AG20443 (cell line): Measurements from ENCODE around the gene ROBO1.
"Not testable (repeated sequence)": the region's sequence is repeated elsewhere in the genome, so short reads cannot be mapped to it uniquely, and the experiment has no call there.

Source experiments
- DNase-seq: peaks from one replicate; pipeline ENCODE4 v3.0.0; 2012; ENCODE audit warnings: low spot score, mixed read lengths

Gene ROBO1

DNA sequence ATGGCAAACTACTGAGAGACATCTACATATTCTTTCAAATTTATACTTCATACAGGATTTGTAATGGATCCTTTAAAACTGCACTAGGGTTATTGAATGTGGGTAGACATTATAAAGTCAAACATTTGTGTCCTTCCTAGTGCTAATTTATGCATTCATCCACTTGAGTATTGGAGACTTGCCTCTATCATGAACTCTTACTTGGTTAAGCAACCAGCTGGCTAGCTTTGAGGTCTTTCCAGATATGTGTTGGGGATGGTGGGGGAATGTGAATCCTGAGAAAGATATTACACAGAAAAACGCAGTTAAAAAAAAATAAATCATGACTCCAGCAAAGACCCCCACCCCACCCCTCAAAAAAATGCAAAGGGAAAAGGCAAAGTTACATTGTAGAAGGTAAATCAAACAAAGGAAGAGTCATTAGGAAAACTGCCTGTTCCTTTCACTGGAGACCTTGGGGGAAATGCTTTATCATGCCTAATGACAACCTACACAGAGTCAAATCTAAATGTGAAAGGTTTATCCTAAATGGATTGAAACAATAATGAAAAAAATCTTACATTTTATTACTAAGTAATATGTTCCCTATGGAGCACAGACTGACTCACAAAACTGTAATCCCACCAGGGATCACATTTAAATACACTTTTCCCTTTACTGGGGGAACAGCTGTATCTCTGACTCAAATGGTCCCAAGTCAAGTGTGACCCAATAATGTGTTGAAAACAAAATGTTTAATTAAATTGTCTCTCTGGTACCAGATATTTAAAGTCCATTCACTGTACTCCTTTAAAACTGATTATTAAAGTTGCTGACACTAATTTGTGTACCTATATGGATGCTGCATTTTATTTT lies 522.3 kb downstream of the ROBO1 start:
- DNase-seq, result no peak

DNA sequence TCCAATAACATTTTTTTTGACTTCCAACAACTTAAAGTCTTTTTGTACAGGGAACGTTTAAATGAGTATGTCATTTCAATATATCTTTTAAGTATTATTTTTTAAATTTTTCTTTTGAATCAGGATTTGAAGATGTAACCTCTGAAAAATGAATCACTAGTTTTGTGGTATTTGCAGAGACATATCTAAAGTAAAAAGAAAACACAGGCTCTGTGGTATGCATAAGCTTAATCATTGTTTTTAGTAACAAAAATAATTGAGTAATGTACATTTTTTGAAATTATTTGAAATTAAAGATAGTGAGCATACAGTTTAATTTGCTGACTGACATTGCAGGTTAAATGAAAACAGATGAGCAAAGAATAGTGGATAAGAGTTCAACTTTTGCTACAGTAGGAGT lies 531.3 kb downstream of the ROBO1 start:
- no peak for DNase-seq

DNA sequence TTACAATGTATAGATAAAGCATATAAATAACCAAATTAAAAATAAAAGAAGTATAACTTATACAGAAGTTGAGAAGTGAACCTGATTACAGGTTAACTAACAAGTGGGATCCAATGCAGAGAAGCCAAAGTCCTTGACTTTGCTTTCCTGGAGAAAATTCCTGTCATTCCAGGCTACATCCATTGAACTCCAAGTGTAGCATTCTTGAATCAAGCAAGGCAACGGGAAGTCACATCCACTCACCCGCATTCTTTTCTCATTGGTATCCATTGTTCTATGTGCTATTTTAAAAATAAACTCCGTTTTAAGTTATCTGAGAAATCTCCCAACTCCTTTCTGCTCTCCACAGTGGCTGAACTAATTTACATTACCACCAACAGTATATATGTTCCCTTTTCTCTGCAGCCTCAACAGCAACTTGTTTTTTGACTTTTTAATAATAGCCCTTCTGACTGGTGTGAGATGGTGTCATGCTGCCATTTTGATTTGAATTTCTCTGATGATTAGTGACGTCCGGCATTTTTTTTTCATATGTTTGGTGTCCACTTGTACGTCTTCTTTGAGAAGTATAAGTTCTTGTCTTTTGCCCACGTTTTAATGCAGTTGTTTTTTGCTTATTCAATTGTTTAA lies 534.3 kb downstream of the ROBO1 start:
- DNase-seq, result no peak

DNA sequence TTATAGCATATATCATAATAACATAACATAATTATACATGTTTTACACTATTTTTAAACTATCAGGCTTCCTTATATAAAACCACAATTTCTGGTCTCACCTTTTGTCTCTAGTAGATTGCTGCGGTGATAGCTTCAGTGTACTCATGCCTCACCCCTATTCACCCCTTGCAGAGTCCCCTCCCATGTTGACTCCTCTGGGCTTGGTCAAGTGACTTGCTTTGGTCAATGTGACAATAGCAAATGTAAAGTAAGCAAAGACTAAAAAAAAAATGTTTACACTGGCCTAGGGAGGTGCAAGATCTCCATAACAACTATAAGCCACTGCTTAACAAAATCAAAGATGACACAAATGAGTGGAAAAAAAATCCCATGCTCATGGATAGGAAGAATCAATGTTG lies 537.5 kb downstream of the ROBO1 start:
- no peak for DNase-seq

DNA sequence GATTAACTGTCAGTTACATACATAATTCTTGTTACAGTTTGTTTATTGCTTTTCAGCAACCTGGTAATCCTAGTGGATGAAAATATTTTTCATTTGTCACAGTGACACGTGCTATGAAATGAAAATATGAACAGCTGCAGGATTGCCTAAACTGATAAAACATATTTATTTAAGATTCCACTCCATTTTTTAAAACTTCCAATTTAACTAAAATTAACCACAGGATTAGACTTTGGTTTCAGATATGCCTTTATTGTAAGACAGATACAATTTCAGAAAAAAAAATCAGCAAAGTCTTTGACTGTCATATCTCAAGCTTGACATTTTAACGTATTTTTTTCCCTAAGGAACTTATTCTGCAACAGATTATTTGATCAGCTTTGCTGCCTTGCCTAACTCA lies 550.7 kb downstream of the ROBO1 start:
- no peak for DNase-seq

DNA sequence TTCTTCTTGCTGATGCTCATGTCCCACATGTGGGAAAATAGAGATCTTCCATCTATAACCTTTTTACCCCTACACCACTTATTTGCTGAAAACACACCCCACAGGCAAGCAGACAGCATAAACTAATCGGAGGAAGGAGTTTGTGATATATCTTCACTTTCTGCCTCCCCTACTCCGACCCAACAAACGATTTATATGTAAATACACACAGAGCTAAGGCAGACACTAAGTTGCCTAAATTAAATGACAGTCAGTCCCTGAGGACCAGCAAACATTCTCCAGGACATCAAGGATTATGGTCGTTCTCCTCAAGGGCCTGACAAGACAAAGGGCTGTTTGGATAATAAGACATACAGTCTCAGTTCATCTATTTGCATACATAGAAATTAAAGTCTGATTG lies 552.5 kb downstream of the ROBO1 start:
- DNase-seq, result no peak

DNA sequence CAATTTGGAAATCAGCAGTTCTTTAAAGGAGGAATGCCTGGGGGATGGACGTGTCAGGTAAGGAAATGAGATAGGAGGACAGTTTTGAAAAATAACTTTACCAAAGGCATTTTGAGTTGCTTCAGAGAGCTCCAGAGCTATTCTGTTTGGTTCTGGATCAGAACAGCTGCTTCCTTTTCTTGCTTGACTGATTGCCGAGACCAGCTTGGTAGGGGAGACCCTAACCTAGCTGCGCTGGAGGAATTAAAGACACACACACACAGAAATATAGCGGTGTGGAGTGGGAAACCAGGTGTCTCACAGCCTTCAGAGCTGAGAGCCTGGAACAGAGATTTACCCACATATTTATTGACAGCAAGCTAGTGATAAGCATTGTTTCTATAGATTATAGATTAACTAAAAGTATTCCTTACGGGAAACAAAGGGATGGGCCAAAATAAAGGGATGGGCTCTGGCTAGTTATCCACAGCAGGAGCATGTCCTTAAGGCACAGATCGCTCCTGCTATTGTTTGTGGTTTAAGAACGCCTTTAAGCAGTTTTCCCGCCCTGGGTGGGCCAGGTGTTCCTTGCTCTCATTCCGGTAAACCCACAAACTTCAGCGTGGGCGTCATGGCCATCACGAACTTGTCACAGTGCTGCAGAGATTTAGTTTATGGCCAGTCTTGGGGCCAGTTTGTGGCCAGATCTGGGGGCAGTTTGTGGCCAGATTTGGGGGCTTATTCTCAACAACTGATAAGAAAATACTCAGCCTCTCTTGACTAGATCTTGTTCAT lies 556.0 kb downstream of the ROBO1 start:
- DNase-seq, result no peak

DNA sequence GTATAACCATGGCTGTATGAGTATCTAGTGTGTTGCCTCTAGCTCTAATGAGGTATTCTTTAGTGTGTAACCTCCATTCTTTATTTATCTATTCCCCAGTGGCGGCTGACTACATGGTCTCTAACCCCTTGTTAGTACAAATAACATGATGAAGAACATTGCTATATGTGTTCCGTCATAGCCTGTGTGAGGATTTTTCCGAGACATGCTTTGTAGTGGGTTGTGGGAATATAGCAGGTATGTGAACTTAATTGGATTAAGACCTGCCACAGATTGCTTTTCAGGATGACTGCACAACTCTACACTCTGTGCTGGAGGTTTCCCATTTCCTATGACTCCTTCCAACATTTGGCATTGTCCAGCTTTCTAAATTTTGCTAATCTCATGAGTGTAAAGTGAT lies 563.4 kb downstream of the ROBO1 start:
- DNase-seq, result no peak

DNA sequence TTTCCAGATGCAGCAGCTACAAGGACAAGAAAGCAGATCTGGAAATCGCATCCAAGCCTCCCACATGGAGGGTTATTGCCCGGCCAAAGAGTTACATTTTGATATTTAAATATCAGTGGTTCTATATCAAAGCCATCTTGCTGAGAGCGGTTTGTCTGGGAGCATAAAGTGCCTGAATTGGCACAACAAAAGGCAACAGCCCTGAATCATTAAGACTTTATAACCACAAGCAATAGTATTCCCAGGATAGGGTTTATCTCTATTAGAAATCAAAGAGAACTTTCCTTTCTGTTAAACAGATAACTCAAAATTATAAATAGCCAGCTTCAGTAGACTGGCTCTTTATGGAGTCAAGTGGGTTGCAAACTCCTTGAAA lies 564.7 kb downstream of the ROBO1 start:
- no peak for DNase-seq

DNA sequence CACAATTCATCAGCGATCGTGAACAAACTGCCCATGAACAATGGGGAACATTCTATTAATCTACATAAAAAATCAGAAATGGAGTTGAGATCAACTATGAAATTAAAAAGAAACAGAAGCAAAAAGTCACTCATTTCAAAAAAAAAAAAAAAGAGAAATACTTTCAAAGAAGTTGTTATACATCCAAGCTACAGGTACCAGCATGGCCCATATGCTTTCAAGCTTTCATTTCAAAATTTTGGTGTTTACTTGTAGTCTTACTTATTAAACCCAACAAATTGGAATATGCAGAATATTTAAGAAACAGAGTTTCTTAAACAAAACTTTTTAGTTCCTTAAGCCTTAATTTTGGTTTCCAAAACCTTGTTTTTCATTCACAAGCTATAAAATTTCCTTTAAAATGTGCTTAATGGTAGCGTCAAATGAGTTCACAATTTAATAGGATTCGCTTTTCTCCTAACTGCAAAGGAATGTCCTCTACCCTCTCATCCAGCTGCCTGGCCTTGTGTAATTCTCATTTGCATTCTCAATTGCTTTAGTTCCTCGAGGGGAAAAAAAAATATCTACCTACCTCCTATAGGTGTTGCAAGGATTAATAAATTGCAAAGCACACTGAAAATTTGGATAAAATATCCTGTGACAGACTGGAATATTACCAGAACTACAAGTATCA lies 565.2 kb downstream of the ROBO1 start:
- DNase-seq, result no peak

DNA sequence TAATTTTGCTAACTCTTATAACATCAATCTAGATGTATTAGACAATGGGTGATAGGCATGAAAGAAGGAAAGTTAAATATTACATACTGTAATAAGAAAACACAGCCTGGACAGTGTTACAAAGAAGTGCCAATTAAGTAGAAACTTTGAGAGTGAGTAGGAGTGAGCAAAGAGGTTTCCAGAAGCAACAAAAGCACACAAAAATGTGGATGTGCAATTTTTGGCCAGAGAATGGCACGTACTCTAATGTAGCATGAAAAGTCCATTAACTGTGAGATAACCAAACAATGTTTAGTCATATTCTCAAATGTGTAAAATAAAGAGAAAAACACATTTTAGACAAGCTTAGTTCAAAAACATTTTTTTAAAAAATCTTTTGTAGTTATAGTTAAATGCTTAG lies 567.3 kb downstream of the ROBO1 start:
- DNase-seq, result no peak

DNA sequence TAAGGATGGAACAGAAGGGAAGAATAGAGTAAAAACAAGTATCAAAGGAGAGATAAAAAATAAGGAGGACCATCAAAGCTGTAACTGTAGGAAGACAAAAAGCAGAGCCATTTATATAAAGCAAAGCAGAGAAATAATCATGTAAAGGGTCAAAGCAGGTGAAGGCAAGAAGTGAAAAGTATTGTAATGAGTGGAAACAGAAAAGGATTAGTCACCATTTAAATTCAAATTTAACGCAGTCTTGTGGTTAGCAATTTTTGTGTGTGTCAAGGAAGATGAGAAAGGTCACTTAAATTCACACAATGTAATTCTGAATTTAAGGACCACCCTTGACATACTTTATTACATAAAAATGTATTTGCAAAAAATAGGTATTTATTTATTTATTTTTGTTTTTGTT lies 567.8 kb downstream of the ROBO1 start:
- no peak for DNase-seq

DNA sequence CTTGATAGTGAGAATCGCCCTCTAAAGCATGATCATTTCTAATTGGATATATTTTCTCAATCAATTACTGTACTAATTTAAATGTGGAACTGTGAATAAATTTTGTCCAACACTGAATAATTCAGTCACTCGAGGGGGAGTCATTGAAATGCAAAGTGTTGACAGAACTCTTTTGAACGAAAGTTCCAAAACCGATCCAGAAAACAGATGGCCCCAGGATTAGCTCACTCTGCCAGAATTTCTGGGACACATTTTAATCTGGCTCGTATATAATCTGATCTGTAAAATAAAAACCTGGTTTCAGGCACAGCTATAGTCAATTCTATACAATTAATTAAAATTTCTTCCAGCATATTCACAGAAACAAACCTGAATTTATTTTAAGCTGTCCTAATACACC lies 580.4 kb downstream of the ROBO1 start:
- no peak for DNase-seq

DNA sequence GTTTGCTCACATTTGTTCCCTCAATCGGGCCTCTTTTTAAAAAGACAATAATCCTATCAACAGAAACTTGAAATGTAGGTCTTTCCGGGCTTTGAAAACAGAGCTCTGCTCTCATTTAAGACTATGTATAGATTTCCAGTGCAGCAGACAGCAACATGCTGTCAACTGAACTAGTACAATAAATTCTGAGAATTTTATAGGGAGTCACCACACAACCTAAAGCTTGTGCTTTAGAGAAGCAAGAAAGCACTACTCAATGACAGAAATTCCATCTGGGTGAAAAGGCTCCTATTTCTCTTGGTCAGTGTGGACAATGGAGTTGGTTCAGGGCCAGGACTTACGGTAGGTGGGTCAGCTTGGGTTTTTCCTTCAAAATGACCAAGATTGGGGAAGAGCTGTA lies 583.5 kb downstream of the ROBO1 start:
- no peak for DNase-seq

DNA sequence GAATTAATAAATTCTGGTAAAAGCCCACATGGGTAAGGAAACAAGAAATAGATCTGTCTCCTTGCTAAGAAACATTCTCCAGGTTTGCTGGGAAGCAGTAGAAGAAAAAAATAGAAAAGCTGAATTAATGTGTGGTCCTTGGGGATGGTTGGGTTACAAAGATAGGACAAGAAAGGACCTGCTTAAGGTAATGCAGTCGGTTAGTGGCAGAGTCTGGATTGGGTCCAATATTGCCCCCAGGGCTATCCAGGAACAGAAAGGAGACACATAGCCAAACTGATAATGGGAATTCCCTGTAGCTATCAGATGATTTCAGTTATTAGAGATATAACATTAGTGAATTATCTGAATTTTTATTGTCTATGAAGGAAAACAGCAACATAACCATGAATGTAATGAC lies 584.3 kb downstream of the ROBO1 start:
- no peak for DNase-seq

DNA sequence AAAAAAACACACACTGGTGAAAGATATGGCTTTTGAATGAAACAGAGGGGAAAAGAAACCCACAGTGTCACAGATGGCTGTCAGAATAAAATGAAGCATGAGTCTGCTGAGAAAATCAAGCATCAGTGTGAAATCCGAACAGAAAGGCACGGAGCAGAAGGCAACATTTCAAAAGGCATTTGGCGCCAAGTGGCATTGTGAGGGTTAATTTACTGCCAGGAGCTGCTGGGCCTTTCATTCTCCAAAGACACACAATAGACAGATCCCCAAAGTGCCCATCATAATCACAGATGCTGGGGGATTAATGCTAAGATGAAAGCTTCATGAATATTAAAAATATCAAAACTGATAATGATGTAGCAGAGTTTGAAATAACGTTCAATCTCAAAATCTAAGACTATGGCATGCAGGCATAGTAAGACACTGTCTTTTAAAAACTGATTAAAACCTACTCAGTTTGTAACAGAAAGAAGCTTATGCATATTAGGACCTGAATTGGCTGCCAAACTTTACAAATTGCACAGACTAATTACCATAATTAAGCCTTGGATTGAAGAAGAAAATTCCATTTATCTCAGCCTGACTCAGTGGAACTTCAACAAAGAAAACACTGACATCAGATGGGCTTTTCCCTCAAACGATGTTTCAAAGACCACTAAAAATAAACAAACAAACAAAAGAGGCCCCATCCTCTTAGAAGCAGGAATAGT lies 589.2 kb downstream of the ROBO1 start:
- DNase-seq, result no peak

DNA sequence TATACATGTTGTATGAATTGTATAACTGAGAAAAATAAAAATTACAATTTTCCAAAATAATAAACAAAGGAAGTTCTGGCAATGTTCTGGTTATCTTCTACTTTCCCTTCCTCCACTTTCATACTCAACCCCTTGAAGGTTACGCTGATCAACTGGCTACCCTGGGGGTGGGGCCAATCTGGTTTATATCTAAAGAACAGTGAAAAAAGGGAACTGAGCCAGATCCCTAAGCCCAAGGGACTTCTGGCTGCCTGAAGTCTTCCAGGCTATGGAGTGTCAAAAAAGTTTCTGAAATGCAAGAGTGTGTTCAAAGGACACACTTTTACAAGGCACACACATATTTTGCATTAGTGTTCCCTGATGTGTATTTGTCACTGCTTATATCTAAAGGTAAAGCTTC lies 591.9 kb downstream of the ROBO1 start:
- DNase-seq, result no peak

DNA sequence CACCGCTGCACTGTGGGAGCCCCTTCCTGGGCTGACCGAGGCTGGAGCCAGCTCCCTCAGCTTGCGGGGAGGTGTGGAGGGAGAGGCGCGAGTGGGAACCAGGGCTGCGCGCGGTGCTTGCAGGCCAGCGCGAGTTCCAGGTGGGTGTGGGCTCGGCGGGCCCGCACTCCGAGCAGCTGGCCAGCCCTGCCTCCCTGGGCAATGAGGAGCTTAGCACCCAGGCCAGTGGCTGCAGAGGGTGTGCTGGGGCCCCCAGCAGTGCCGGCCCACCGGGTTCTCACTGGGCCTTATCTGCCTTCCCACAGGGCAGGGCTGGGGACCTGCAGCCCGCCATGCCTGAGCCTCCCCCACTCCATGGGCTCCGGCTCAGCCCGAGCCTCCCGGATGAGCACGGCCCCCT lies 594.5 kb downstream of the ROBO1 start:
- DNase-seq, result not testable (repeated sequence)

DNA sequence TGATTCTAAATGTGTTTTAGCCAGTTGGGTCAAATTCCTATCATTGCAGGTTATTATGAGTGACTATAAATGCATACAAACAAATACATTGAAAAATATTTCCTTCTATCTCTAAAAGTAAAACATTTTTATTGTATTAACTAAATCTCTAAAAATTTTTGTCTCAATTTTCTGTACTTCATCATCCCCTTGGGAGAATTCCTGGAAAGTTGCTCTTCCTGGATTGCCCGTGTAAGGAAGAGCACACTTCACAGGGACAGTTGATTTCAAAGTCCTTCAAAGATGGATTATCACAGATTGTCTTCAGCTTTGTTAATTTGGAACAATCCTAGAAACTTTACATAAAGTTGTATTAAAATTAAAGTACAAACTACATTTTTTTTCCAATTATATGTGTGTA lies 595.6 kb downstream of the ROBO1 start:
- DNase-seq, result no peak

DNA sequence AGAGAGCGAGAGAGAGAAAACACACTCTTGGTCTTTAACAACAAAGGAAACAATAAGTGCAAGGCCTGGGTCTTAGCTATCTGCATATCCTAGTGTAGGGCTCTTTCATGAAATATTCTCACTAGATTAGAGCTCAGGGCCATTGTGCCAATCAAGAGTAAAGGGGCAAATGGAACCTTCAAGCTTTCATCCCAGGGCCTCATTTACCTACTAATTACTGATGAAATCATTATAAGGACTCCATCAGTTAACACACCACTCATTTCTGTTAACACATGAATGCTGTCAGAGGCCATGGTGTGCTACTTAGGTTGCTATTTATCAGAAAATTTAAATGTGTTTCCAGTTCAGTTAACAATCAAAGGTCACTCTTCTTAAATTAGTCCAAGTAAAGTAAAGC lies 597.8 kb downstream of the ROBO1 start:
- no peak for DNase-seq

DNA sequence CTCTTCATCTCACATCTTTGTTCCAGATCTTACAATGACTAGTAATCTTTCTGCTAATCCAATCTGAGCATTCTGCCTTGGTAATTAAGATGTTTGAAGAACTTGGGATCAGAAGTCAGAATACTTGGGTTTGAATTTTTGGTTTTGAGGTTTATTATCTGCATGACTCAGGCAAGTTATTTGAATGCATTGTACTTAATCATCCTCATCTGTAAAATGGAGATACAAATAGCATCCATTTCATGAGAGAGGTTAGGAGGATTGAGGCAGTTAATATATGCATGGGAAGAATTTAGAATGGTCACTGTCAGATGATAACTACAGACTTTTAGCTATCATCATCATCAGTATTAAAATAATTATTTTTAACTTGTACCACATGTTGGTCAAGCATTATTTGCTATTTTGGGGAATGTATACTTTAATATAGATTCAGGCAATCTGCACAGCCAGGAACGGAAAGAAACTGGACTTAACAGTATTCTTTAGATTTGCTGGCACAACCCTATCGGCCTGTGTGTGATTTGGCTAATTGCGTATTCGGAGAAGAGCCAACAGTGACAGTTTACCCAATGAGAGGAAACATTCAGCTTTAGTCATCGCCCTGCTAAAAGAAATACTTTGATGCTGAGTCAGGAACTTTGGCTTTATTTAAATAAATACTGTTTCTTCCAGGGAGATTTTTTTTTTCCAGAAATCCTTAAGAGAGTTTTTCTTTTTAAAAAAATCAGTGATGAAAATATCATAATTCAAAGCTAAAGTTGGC lies 600.0 kb downstream of the ROBO1 start:
- DNase-seq, result peak; percentile 71
